Measurements from ENCODE around the gene TGM3.

DNA sequence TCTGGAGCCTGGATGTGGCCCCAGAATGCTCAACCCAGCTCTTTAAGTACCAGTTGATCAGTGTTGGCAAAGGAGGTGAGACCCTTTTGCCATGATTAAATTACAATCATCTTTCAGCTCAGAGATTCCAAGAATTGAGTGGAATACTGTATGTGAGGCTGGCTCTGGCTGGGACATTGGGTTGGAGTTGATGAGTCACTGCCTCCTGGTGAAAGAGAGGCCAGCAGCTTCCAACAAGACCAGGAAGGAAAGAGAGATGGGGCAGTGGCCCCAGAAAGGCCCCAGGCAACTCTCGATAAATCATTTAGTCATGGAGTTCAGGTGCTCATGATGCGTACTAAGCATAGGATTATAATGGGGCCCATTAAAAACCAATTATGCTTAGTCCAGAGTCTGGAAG is 87.0 kb downstream of the TGM3 start:
- no peak for TF ChIP-seq EZH2 (IDR thresholded peaks at IDR 0.05)
- no peak for TF ChIP-seq POLR2AphosphoS5 (IDR thresholded peaks at IDR 0.05; ENCODE audit: borderline replicate concordance, low read depth, low read length)
- TF ChIP-seq FOXP2 (optimal IDR thresholded peaks at IDR 0.05; ENCODE audit: control extremely low read depth, extremely low read length, insufficient read depth): no peak
